ENCODE results near the gene RPTOR. TPM values are rescaled to one million over a fixed set of nuclear protein-coding genes. Genes with fewer than 3 reads are reported as not detected.
A peak's percentile ranks its signal among the peaks of the same experiment; 100 is the strongest.
"Not testable (repeated sequence)": the region's sequence is repeated elsewhere in the genome, so short reads cannot be mapped to it uniquely, and the experiment has no call there.

Gene RPTOR
- total and polyA plus RNA-seq, 12 donors, result 7.9 to 30.3 (median 25.6) TPM

DNA sequence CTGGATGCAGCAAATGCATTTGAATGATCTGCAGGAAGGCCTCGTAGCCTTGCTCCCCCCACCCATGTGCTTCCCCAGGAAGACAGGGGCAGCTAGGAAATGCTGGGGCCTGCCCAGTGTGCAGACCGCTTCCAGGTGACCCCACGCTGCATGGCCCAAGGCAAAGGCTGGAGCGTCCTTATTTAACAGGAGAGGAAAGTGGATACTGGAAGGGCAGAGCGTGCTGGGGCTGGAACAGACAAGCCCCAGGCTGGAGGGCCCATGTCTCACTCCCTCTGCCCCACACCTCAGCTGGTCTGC, 42.1 kb upstream of the RPTOR start:
- 76 to 83% methylated on average over 5 of the region's 5 CpGs for WGBS, 2 donors
- TF ChIP-seq, protein P1, sequence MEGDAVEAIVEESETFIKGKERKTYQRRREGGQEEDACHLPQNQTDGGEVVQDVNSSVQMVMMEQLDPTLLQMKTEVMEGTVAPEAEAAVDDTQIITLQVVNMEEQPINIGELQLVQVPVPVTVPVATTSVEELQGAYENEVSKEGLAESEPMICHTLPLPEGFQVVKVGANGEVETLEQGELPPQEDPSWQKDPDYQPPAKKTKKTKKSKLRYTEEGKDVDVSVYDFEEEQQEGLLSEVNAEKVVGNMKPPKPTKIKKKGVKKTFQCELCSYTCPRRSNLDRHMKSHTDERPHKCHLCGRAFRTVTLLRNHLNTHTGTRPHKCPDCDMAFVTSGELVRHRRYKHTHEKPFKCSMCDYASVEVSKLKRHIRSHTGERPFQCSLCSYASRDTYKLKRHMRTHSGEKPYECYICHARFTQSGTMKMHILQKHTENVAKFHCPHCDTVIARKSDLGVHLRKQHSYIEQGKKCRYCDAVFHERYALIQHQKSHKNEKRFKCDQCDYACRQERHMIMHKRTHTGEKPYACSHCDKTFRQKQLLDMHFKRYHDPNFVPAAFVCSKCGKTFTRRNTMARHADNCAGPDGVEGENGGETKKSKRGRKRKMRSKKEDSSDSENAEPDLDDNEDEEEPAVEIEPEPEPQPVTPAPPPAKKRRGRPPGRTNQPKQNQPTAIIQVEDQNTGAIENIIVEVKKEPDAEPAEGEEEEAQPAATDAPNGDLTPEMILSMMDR (IDR thresholded peaks at IDR 0.05), result no peak
- no peaks in the 10 kb centered on the region for H3K9me3 ChIP-seq
- no peaks in the 10 kb centered on the region for H3K36me3 ChIP-seq
- no peak for ATAC-seq
- peaks cover 0 to 68% (median 49%) of the 10 kb centered on the region in 7 donors for H3K27me3 ChIP-seq
- peaks cover 0 to 13% (median 0%) of the 10 kb centered on the region in 9 donors for H3K4me1 ChIP-seq
- no peak overlapping the region for H3K27ac ChIP-seq
- H3K4me3 ChIP-seq, result no peak overlapping the region
- intact Hi-C loops (cut with DNase I), result no loop called here
- no peak for DNase-seq

DNA sequence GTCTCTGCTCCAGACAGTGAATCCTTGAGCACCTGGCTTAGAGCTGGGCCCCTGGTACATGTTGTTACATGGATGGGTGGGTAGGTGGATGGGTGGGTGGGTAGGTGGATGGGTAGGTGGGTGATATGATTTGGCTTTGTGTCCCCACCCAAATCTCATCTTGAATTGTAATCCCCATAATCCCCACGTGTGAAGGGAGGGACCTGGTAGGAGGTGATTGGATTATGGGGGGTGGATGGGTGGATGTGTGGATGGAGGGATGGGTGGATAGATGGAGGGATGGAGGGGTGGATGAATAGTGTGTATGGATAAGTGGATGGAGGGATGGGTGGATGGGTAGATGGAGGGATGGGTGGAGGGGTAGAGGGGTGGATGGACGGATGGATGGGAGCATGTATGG, 41.6 kb upstream of the RPTOR start:
- TF ChIP-seq, protein P1 (IDR thresholded peaks at IDR 0.05), result no peak
- DNase-seq, result no peak
- Histone ChIP-seq H3K27me3 (peaks cover 0 to 63% (median 46%) of the 10 kb centered on the region in 7 donors), H3K36me3 (no peaks in the 10 kb centered on the region), H3K4me3 (no peak overlapping the region), H3K9me3 (no peaks in the 10 kb centered on the region), H3K4me1 (peaks cover 0 to 13% (median 0%) of the 10 kb centered on the region in 9 donors), H3K27ac (no peak overlapping the region)
- 62 to 79% methylated on average over 2 of the region's 2 CpGs for WGBS, 2 donors
- intact Hi-C loops (cut with DNase I), result no loop called here
- no peak for ATAC-seq

DNA sequence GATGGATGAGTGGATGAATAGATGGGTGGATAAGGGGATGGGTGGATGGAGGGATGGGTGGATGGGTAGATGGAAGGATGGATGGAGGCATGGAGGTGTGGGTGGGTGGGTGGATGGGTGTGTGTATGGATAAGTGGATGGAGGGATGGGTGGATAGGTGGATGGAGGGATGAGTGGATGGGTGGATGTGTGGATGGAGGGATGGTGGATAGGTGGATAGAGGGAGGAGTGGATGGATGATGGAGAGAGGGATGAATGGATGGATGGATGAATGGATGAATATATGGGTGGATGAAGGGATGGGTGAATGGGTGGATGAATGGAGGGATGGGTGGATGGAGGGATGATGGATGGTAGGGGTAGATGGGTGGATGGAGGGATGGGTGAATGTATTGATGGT, 40.7 kb upstream of the RPTOR start:
- peaks cover 0 to 5% (median 0%) of the 10 kb centered on the region in 9 donors for H3K4me1 ChIP-seq
- TF ChIP-seq, protein P1 (IDR thresholded peaks at IDR 0.05), result no peak
- no peak overlapping the region for H3K27ac ChIP-seq
- H3K9me3 ChIP-seq, result no peaks in the 10 kb centered on the region
- no peak for DNase-seq
- no peak overlapping the region for H3K4me3 ChIP-seq
- ATAC-seq, result no peak
- no peaks in the 10 kb centered on the region for H3K36me3 ChIP-seq
- H3K27me3 ChIP-seq, result peaks cover 0 to 55% (median 41%) of the 10 kb centered on the region in 7 donors
- intact Hi-C loops (cut with DNase I), result no loop called here

DNA sequence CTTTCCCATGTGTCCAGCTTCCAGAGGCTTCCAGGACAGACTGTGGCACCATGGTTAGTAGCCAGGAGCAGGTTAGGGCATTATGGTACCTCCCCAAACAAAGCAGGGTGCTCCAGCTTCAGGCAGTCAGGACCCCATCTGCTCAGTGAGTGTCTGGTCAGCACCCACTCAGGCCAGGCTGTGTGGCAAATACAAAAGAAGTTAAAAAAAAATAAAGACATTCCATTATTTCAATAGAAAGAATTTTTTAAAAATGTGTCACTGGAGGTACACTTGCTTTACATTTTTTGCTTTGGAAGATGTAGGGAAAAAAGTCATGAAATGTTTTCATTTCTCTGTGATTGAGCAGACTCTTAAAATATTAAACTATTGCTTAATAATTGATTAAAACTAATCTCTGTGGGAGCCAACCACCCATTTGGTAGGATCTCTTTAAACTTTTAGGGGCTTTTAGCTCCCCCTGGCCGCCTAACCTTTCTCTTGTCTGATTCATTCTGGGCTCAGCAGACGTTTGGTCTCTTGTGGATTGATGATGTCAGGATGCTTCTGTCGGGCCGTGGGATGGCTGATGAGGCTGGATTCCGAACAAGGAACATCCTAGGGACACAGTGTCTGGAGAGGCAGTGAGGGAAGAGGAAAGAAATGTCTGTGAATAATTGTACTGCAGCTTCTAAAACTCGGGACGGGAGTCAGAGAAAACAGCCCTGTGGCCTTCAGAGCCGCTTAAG, 39.8 kb upstream of the RPTOR start:
- WGBS, 2 donors, result 23 to 24% methylated on average over 8 of the region's 8 CpGs
- no peak for DNase-seq
- peaks cover 0 to 55% (median 32%) of the 10 kb centered on the region in 7 donors for H3K27me3 ChIP-seq
- H3K27ac ChIP-seq, result no peak overlapping the region
- intact Hi-C loops (cut with DNase I), result no loop called here
- TF ChIP-seq, protein P1 (IDR thresholded peaks at IDR 0.05), result no peak
- H3K36me3 ChIP-seq, result no peaks in the 10 kb centered on the region
- H3K9me3 ChIP-seq, result no peaks in the 10 kb centered on the region
- peak in 1 of 8 donors; percentile 25 for ATAC-seq
- H3K4me3 ChIP-seq, result no peak overlapping the region
- peaks cover 0 to 5% (median 0%) of the 10 kb centered on the region in 9 donors for H3K4me1 ChIP-seq

DNA sequence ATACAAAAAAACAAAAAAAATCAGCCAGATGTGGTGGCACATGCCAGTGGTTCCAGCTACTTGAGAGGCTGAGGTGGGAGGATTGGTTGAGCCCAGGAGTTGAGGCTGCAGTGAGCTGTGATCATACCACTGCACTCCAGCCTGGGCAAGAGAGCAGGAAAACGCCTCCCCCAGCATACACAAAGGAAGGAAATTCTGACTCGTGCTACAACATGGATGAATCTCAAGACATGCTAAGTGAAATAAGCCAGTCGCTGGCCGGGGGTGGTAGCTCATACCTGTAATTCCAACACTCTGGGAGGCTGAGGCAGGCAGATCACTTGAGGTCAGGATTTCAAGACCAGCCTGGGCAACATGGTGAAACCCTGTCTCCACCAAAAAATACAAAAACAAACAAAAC, 37.5 kb upstream of the RPTOR start:
- H3K9me3 ChIP-seq; DNase-seq; H3K36me3 ChIP-seq; H3K27ac ChIP-seq; H3K4me1 ChIP-seq; H3K4me3 ChIP-seq; ATAC-seq; intact Hi-C loops (cut with DNase I): not testable (repeated sequence)
- peaks cover 0 to 55% (median 35%) of the 10 kb centered on the region in 7 donors for H3K27me3 ChIP-seq
- 36 to 50% methylated on average over 4 of the region's 4 CpGs for WGBS, 2 donors
